Smooth muscle cell (in vitro differentiated cells): ENCODE results near the gene OR6C6. TPM values are rescaled to one million over a fixed set of nuclear protein-coding genes. Genes with fewer than 3 reads are reported as not detected.

Experiments
- DNase-seq: peaks from one replicate; lab custom pipeline; 2025; ENCODE audit not compliant: unreplicated experiment; lab: John Stamatoyannopoulos, UW
- H2AFZ ChIP-seq: fragments of 200-600 bp; sonication (generic); 2 replicates; pipeline ENCODE4 v1.6.0; 2016; ENCODE audit warnings: antibody characterized with exemption, low read depth, mild to moderate bottlenecking
- H3F3A ChIP-seq: fragments of 200-600 bp; sonication (generic); 2 replicates; pipeline ENCODE4 v1.6.0; 2017; ENCODE audit warnings: antibody characterized with exemption, low read depth
- H3K27ac ChIP-seq: fragments of 200-600 bp; sonication (generic); 2 replicates; pipeline ENCODE4 v1.5.1; 2016; ENCODE audit warnings: low read depth, mild to moderate bottlenecking
- H3K27me3 ChIP-seq: fragments of 200-600 bp; sonication (generic); 2 replicates; pipeline ENCODE4 v1.6.1; 2016; ENCODE audit warnings: low read depth, mild to moderate bottlenecking
- H3K36me3 ChIP-seq: fragments of 200-600 bp; sonication (generic); 2 replicates; pipeline ENCODE4 v1.5.1; 2016; ENCODE audit warnings: low read depth
- H3K4me1 ChIP-seq: fragments of 200-600 bp; sonication (generic); 2 replicates; pipeline ENCODE4 v1.5.1; 2016; ENCODE audit warnings: low read depth
- H3K4me2 ChIP-seq: fragments of 200-600 bp; sonication (generic); 2 replicates; pipeline ENCODE4 v1.6.0; 2016; ENCODE audit warnings: mild to moderate bottlenecking
- H3K4me3 ChIP-seq: fragments of 200-600 bp; sonication (generic); 2 replicates; pipeline ENCODE4 v1.5.1; 2016; ENCODE audit warnings: mild to moderate bottlenecking
- H3K79me2 ChIP-seq: fragments of 200-600 bp; sonication (generic); 2 replicates; pipeline ENCODE4 v1.6.0; 2016; ENCODE audit warnings: low read depth, mild to moderate bottlenecking
- H3K9ac ChIP-seq: fragments of 200-600 bp; sonication (generic); 2 replicates; pipeline ENCODE4 v1.6.0; 2016; ENCODE audit warnings: low read depth
- H3K9me3 ChIP-seq: fragments of 200-600 bp; sonication (generic); replicated peaks from 2 replicates; pipeline ENCODE4 v1.5.1; 2016; ENCODE audit warnings: low read depth
- H4K20me1 ChIP-seq: fragments of 200-600 bp; sonication (generic); 2 replicates; pipeline ENCODE4 v1.6.0; 2016; ENCODE audit warnings: low read depth
- WGBS: methylation state at CpG from one replicate; pipeline ENCODE4 v1.1.7; 2016; ENCODE audit warnings: low lambda C conversion rate; 5-methylcytosine and 5-hydroxymethylcytosine counted together
- polyA plus RNA-seq: library from polyadenylated mRNA; unstranded; fragments of >200 nt; fragmentation: Nextera tagmentation; extraction: Ambion mirVana; gene quantifications from 2 replicates; pipeline ENCODE4 v1.2.1, GENCODE V29; 2016
- total RNA-seq: library from RNA; depleted of rRNA; stranded (reverse); fragments of >200 nt; gene quantifications from 2 replicates; pipeline ENCODE4 v1.2.3, GENCODE V29; 2014
- TF ChIP-seq, protein P1 (sequence below): fragments of 200-600 bp; sonication (generic); IDR thresholded peaks from 2 replicates; pipeline ENCODE4 v1.5.1; 2017; ENCODE audit warnings: borderline replicate concordance, mild to moderate bottlenecking, antibody characterized with exemption; ENCODE audit not compliant: insufficient read depth, poor library complexity, severe bottlenecking

The OR6C6 gene
- total and polyA plus RNA-seq, 2 experiments from 2014 or later, result not detected

GRCh38 chr12:55320201-55320600 is 23.8 kb upstream of the OR6C6 start:
- no peak overlapping the region for H3K27ac ChIP-seq
- 69% methylated on average over 4 of the region's 4 CpGs for WGBS

DNA sequence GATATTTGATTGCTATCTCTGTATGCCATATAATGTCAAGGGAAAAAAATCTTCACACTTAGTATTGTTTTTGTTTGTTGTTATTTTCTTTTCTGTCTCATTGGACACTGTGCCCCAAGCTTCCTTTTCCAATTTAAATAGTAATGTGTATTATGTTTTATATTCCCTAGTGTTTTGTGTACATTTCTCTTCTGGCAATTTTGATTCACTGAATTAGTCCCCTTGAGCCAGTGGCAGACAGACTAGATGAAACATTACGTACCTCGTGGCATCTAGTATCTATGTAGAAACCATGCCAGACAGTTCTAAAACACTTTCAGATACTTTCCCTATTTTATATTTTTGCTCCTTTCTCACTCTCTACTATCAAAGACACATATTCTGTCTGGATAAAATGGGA is 17.7 kb upstream of the OR6C6 start, which contains the start of gene OR6C1:
Gene OR6C1, plus strand, starts transcription at position 301 of the 400 bp plus-strand sequence. CDS start 6,257 bp downstream, outside the sequence.
- Histone ChIP-seq H3K27me3 (no peaks in the 10 kb centered on the region), H3K4me2 (no peak within 1 kb of the TSS), H4K20me1 (no peaks in the 10 kb centered on the region), H3K79me2 (no peaks in the 10 kb centered on the region), H3K4me1 (no peaks in the 10 kb centered on the region), H3K36me3 (no peaks in the 10 kb centered on the region), H3K27ac (no peak within 1 kb of the TSS), H2AFZ (no peak within 1 kb of the TSS), H3K4me3 (no peak within 1 kb of the TSS), H3F3A (no peaks in the 10 kb centered on the region), H3K9ac (no peak within 1 kb of the TSS), H3K9me3 (no peaks in the 10 kb centered on the region)
- TF ChIP-seq, protein P1, sequence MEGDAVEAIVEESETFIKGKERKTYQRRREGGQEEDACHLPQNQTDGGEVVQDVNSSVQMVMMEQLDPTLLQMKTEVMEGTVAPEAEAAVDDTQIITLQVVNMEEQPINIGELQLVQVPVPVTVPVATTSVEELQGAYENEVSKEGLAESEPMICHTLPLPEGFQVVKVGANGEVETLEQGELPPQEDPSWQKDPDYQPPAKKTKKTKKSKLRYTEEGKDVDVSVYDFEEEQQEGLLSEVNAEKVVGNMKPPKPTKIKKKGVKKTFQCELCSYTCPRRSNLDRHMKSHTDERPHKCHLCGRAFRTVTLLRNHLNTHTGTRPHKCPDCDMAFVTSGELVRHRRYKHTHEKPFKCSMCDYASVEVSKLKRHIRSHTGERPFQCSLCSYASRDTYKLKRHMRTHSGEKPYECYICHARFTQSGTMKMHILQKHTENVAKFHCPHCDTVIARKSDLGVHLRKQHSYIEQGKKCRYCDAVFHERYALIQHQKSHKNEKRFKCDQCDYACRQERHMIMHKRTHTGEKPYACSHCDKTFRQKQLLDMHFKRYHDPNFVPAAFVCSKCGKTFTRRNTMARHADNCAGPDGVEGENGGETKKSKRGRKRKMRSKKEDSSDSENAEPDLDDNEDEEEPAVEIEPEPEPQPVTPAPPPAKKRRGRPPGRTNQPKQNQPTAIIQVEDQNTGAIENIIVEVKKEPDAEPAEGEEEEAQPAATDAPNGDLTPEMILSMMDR, result no peak
- WGBS, result 98% methylated on average over 2 of the region's 2 CpGs
- DNase-seq, result no peak

More at GRCh38 chr12:55320201-55320600, 23.8 kb upstream of the OR6C6 start:
- no peaks in the 10 kb centered on the region for H3K9me3 ChIP-seq
- H3K36me3 ChIP-seq, result no peaks in the 10 kb centered on the region
- no peaks in the 10 kb centered on the region for H3F3A ChIP-seq
- no peaks in the 10 kb centered on the region for H3K79me2 ChIP-seq
- no peak overlapping the region for H3K9ac ChIP-seq
- no peak overlapping the region for H3K4me3 ChIP-seq
- no peak for DNase-seq
- H3K4me2 ChIP-seq, result no peak overlapping the region
- no peaks in the 10 kb centered on the region for H4K20me1 ChIP-seq
- H3K27me3 ChIP-seq, result no peaks in the 10 kb centered on the region
- no peaks in the 10 kb centered on the region for H3K4me1 ChIP-seq
- TF ChIP-seq, protein P1, result no peak
- H2AFZ ChIP-seq, result no peak overlapping the region

DNA sequence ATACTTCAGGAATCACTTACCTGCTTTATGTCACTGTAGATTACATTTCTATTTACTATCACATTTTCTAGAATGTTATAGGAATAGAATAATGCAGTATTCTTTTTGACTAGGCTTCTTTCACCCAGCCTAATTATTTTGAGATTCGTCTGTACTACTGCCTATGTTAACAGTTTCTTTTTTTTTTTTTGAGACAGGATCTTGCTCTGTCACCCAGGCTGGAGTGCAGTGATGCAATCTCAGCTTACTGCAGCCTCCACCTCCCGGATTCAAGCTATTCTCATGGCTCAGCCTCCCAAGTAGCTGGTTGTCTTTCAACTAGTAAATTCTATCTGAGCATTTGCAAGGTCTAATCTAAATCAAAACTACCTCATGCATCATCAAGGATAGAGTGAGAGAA is 6.4 kb downstream of the OR6C6 start:
- DNase-seq, result no peak
- Histone ChIP-seq H3F3A (no peaks in the 10 kb centered on the region), H3K27me3 (no peaks in the 10 kb centered on the region), H3K79me2 (no peaks in the 10 kb centered on the region), H3K9me3 (no peaks in the 10 kb centered on the region), H3K36me3 (no peaks in the 10 kb centered on the region), H3K4me1 (no peaks in the 10 kb centered on the region), H2AFZ (no peak overlapping the region), H4K20me1 (no peaks in the 10 kb centered on the region), H3K4me3 (no peak overlapping the region), H3K4me2 (no peak overlapping the region), H3K27ac (no peak overlapping the region), H3K9ac (no peak overlapping the region)
- WGBS, result 65% methylated on average over 2 of the region's 2 CpGs
- TF ChIP-seq, protein P1, result no peak

DNA sequence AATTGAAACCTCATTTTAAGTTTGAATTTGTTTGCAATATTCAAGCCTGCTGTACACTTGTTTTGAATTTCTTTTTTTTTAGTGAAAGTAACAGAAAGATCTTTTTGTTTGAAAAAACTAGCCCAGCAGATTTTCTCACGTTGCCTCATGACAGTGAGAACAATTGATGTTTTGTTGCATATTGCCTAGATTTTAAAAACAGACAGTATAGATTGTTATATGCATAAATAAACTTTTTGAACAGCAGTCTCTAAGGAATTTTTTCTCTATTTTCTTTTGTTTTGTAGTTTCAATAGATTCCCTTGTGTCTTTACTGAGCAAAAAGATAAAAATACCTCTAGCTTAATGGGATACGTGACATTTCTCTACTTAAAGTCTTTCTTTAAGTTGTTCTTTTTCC is 15.4 kb downstream of the OR6C6 start:
- Histone ChIP-seq H3K4me2 (no peak overlapping the region), H3K9me3 (no peaks in the 10 kb centered on the region), H3K4me1 (no peaks in the 10 kb centered on the region), H3K79me2 (no peaks in the 10 kb centered on the region), H2AFZ (no peak overlapping the region), H4K20me1 (no peaks in the 10 kb centered on the region), H3K4me3 (no peak overlapping the region), H3K27me3 (no peaks in the 10 kb centered on the region), H3K27ac (no peak overlapping the region), H3K36me3 (no peaks in the 10 kb centered on the region), H3K9ac (no peak overlapping the region), H3F3A (no peaks in the 10 kb centered on the region)
- TF ChIP-seq, protein P1, result no peak
- WGBS, result 83% methylated on average over 2 of the region's 2 CpGs
- no peak for DNase-seq
